Glutamatergic neuron (in vitro differentiated cells): ENCODE data around the gene C19orf44. TPM values are rescaled to one million over a fixed set of nuclear protein-coding genes. Genes with fewer than 3 reads are reported as not detected.

Experiments
- DNase-seq: peaks from one replicate; pipeline ENCODE4 v3.0.0; 2022
- H3K27ac Mint-ChIP-seq: one replicate; pipeline ENCODE4 v1.8.0; 2020; ENCODE audit warnings: mild to moderate bottlenecking, mixed read lengths, inconsistent platforms; ENCODE audit not compliant: unreplicated experiment
- H3K27me3 Mint-ChIP-seq: one replicate; pipeline ENCODE4 v1.8.0; 2020; ENCODE audit warnings: mild to moderate bottlenecking, moderate library complexity, mixed read lengths, inconsistent platforms; ENCODE audit not compliant: unreplicated experiment
- H3K36me3 Mint-ChIP-seq: one replicate; pipeline ENCODE4 v1.8.0; 2020; ENCODE audit warnings: mild to moderate bottlenecking, mixed read lengths, inconsistent platforms; ENCODE audit not compliant: unreplicated experiment
- H3K4me1 Mint-ChIP-seq: one replicate; pipeline ENCODE4 v1.8.0; 2020; ENCODE audit warnings: mild to moderate bottlenecking, low read depth, mixed read lengths, inconsistent platforms; ENCODE audit not compliant: unreplicated experiment
- H3K4me3 Mint-ChIP-seq: one replicate; pipeline ENCODE4 v1.8.0; 2020; ENCODE audit warnings: mild to moderate bottlenecking, mixed read lengths, inconsistent platforms; ENCODE audit not compliant: unreplicated experiment
- H3K9me3 Mint-ChIP-seq: one replicate; pipeline ENCODE4 v1.8.0; 2020; ENCODE audit warnings: mild to moderate bottlenecking, moderate library complexity, mixed read lengths, inconsistent platforms; ENCODE audit not compliant: unreplicated experiment
- CTCF ChIP-seq: fragments of 200-600 bp; sonication (generic); IDR thresholded peaks from one replicate; pipeline ENCODE4 v1.5.0; 2021; ENCODE audit not compliant: partially characterized antibody, unreplicated experiment
- total RNA-seq: library from RNA; stranded (reverse); fragmentation: NEBNext Ultra II Directional; extraction: Animal tissue kit (Norgen Biotek cat#: 25700); gene quantifications from one replicate; pipeline ENCODE4 v1.2.1, GENCODE V29; 2021; ENCODE audit not compliant: unreplicated experiment

The C19orf44 gene
- total RNA-seq, 1 donor from 2014 or later = 5.0 TPM

- TF ChIP-seq CTCF = no peak
- Mint-ChIP-seq H3K9me3 (no peaks in the 10 kb centered on the region), H3K27me3 (peaks cover 2% of the 10 kb centered on the region), H3K27ac (no peak overlapping the region), H3K36me3 (no peaks in the 10 kb centered on the region), H3K4me3 (no peak overlapping the region), H3K4me1 (peaks cover 5% of the 10 kb centered on the region)
- no peak for DNase-seq
Observed at GRCh38 chr19:16537111-16537510, 40.9 kb downstream of the C19orf44 start.

- H3K9me3 Mint-ChIP-seq = no peaks in the 10 kb centered on the region
- H3K36me3 Mint-ChIP-seq = no peaks in the 10 kb centered on the region
- DNase-seq = no peak
- H3K27ac Mint-ChIP-seq = peak overlapping the region; percentile 36
- H3K27me3 Mint-ChIP-seq = peaks cover 4% of the 10 kb centered on the region
- TF ChIP-seq CTCF = no peak
- peaks cover 10% of the 10 kb centered on the region for H3K4me1 Mint-ChIP-seq
- H3K4me3 Mint-ChIP-seq = peak overlapping the region; percentile 89
Observed at GRCh38 chr19:16540948-16541347, 44.8 kb downstream of the C19orf44 start.

- Mint-ChIP-seq H3K27me3 (peaks cover 4% of the 10 kb centered on the region), H3K9me3 (no peaks in the 10 kb centered on the region), H3K4me3 (peak overlapping the region; percentile 89), H3K4me1 (peaks cover 10% of the 10 kb centered on the region), H3K27ac (peak overlapping the region; percentile 36), H3K36me3 (no peaks in the 10 kb centered on the region)
- no peak for TF ChIP-seq CTCF
- DNase-seq = no peak
Observed at GRCh38 chr19:16541526-16542044, 45.4 kb downstream of the C19orf44 start.

GRCh38 chr19:16542045-16542909 lies 46.1 kb downstream of the C19orf44 start, which contains the start of gene CHERP:
Gene CHERP (minus strand): TSS chr19:16542437. CDS start chr19:16542378, 59 bp downstream.
- DNase-seq = peak; percentile 94
- H3K27me3 Mint-ChIP-seq = peaks cover 4% of the 10 kb centered on the region
- H3K4me3 Mint-ChIP-seq = peak within 1 kb of the TSS; percentile 89
- peaks cover 10% of the 10 kb centered on the region for H3K4me1 Mint-ChIP-seq
- no peaks in the 10 kb centered on the region for H3K36me3 Mint-ChIP-seq
- no peaks in the 10 kb centered on the region for H3K9me3 Mint-ChIP-seq
- TF ChIP-seq CTCF = no peak
- H3K27ac Mint-ChIP-seq = peak within 1 kb of the TSS; percentile 69
